Stimulated activated CD4-positive, alpha-beta T cell treated with anti-CD3 and anti-CD28 coated beads, Interleukin-2, amount 100 ng/mL, for 48 hours (primary cell): Measurements from ENCODE around the gene KCNC1.

Source experiments
- DNase-seq, 2 donors: peaks; one replicate each; pipeline ENCODE4 v3.0.0-alpha.2; 2020

The KCNC1 gene

DNA sequence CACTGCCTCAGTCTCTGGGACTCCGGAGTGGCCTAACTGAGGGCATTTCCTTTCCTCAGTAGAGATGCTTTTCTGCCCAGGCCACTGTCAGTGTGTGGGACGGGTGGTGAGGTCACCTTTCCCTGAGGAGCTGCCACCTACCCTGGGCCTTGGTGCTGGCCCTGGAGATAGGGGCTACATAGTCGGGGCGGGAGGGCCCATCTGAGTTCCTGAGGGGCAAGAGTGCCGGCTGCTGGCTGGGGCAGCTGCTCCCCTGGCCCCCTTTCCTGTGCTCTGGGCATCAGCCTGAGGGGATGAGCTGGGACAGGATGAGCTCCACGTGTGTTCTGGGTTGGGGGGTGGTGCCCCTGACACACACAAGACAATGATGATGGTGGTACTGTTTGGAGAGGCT, 5.4 kb downstream of the KCNC1 start:
- no peak for DNase-seq

DNA sequence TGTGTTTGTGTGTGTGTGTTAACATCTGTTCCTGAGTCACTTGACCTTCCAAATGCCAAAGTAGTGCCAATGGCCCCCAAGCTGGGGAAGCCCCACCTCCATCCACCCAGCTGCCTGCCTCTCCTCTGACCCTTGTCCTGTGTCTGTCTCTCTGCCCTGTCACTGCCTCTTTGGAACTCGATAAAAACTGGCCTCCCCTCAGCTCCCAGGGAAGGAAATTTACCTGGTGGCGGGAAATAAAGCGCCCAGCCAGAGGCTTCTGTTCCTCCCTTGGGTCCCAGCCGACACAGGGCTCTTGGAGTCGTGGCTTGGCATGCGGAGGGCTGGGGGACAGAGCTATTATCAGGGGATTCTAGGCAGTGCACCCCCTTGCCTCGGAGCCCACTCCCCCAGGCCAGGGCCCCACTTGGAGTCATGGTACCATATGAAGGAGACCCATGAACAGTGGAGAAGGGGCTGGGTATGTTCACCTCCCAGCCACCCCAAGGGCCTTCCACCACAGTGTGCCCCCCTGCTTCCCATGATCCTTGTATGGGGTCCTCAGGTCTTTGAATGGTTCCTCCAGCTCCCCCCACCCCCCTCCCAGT, 6.2 kb downstream of the KCNC1 start:
- DNase-seq = no peak

DNA sequence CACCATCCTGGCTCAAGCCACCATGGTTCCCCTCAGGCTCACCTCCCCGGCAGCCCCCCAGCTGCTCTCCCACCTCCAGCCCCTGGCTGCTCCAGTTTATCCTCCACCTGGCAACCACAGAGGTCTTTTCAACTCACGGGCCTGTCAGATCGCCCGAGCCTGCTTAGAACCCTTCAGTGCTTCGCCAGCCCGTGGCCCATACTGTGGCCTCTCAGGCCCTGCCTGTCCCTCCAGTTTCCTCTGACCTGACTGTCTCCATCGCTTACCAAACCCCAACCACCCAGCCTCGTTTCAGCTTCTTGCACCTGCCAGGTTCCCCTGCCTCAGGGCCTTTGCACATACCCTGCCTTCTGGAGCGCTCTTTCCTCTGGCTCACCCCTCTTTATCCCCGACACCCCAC, 6.9 kb downstream of the KCNC1 start:
- no peak for DNase-seq

DNA sequence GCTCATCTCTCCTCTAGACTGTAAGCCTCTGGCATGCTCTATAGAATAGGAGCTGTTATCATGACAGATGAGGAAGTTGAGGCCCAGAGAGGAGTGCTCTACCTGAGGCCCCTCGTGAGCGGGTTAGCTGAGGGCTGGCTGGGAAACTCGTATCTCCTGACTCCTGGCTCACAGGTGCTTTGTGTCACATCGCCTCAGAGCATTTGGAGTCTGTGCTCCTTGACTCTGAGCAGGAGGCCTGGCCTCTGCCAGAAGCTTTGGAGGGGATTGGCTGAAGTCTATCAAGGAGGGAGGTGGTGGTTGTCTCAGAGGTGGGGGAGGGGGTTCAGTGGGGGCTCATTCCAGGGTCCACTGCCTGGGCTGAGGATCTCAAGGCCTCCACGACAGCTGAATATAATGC, 7.4 kb downstream of the KCNC1 start:
- DNase-seq = no peak

DNA sequence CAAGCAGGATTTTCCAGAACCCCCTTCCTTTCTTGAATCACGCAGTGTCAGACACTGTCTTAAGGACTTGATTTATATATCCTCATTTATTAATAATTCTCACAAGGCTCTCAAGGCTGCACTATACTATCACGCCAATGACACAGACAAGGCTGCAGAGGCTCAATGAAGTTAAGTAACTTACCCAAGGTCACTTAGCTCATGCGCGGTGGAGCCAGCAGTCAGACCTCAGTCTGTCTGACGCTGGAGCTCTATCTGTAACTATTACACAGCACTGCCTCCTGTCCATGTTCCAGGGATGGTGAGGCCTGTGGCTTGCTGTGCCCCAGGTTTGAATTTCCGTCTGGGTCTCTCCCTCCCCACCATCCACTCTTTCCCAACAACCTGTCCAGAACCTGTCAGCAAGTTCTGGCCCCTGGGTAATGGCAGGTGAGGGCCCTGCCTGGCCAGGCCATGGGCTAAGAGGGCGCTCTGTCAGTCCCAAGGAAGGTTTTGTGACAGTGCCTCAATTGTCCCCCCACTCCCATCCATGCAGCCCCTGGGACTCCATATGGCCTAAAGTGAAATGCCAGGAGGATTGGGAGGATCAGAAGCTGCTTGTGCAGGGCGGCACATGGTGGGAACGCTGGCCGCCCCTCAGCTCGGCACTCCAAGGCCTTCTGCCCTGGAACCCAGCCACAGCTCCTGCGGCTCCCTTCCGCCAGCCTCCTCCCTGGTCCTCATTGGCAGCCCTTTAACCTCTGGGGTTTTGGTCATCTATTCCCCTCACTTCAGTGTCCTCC, 8.6 kb downstream of the KCNC1 start:
- DNase-seq = no peak

DNA sequence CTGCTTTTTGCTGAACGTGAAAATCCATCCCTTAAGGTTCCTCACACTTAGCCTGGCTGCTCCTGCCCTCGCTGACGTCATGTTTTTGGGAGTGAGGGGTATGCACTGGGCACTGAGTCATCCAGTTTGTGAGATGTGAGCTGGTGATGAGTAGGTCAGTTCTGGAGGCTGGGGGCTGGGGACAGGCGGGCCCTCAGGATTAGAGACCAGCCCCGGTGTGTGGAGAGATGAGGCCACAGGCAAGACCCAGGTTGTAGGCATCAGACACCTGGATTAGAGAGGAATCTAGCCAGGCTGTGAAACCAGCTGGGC, 9.2 kb downstream of the KCNC1 start:
- no peak for DNase-seq

DNA sequence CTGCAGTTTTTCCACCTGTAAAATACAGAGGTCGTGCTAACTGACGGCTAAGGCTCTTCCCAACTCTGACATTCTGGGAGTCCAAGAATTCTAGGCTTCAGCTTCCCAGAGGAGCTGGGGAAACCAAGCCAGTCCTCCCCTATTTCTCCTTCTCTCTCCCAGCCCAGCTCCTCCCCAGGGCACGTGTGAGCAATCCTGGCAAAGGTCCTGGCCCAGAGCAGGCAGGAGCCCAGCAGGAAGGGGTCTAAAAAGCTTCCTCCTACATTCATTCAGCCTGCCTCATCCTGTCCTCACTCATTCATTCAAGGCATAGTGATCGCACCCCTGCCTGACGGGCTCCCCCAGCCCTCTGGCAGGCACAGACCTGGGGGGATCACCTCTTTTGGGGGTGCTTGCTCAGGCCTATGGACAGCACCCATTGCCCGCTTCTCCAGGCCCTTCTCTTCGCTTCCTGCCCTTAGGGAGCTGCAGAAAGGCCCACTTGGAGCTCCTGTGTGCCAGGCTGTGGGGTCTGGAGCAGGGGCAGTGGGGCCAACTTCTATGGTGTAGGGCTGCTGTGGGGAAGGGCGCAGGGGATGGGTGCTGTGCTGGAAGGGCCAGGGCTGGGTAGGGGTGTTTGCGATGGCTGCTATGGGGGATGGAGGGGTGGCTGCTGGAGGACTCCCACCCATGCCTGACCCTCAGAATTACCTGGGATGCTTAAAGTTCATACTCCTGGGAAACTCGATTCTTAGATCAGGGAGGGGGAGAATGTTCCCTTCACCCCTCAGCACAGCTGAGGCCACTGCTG, 9.8 kb downstream of the KCNC1 start:
- no peak for DNase-seq

DNA sequence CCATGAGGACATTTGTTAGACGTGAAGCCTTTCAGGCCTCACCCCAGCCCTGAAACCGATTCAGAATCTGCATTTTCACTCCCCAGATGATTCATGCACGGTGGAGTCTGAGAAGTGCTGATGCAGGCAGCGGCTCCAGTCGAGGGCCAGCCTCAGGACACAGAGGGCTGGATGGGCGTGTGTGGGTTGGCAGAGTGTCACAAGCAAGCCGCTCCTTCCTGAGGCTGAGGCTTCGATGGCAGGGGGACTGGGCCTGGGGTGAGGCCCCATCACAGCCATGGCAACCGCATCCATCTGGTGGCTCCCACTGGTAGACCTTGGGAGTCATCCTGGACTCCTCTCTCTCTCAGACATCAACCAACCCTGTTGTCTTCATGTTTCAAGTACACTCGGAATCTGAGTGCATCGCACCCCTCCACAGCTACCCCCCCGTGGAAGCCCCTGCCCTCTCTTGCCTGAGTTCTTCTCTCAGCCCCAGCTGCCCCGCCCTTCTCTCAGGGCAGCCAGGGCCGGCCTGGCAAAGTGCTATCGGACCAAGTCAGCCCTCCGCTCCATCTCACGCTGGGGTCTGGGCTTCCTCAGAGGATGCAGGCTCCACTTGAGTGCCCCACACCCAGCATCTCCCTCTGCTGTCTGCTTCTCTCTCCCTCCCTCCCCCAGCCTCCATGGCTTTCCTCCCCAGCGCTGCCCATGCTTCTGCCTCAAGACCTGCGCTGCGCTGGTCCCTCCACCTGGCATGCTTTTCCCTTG, 10.6 kb downstream of the KCNC1 start:
- DNase-seq = no peak

DNA sequence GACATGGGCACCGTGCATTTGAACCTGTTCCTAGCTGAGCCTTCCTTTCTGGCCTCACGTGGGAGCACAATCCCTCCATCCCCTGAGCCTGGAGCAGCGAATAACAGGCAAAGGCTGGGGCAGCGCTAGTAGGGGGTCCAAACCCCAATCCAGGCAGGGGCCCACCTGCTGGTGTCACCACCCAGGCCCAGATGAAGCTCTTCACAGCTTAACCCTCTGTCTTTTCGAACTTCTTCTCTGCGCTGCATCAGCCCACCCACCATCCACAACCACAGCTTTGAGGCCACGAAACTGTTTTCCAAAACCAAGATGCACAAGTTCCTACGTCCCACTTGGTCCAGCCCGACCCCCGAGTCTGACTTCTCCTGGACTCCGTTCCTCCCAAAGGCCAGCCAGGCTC, 11.5 kb downstream of the KCNC1 start:
- DNase-seq = no peak

DNA sequence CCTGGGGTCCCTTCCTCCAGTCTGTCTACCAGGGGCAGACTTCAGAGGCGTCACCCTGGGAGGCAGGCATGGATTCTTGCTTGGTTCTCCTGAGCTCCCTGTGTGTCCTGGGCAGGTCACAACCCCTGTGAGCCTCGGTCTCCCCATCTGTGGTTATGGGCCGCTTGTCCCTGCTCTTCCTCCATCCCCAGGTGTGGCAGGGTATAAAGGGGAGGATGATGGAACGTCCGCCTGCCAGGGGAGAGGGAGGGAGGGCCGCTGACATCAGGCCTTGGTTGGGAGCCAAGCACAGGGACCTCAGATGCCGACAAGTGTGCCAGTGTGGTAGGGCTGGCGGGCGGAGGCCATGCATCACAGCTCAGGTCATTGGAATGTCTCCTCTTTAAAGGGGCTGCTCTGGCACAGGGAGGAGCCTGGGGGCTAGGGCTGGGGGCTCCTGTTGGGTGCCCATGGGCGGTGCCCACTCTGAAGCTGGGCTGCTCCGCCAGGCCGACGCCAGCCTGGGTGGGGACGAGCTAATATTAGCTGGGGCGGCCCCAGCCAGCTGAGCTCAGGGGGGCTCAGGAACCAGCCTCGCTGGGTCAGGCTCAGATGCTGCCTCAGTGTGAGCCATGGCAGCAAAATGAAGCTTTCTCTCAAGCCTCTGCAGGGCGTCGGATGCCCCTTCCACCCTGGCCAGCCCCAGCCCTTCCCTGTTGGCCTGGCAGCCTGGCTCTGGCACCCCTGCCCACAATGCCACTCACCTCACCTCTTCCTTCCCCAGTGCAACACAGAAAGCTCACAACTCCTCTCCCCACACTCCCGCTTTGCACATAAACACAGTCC, 12.8 kb downstream of the KCNC1 start:
- DNase-seq = no peak

DNA sequence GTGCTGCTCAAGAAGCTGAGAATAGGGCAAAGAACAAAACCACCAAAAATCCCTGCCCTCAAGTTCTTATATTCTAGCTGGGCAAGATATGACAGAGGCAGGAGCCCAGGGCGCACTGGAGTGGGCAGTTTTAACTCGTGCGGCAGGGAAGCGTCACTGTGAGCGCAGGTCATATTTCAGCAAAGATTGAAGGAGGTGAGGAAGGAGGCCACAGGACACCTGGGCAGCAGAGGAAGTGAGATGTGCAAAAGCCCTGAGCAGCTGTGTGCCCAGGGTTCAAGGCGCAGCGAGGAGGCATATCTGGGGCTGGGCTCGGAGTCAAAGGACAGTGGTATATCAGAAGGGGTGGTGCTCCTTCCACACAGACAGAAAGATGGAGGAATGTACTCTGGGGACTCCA, 13.5 kb downstream of the KCNC1 start:
- DNase-seq = no peak

DNA sequence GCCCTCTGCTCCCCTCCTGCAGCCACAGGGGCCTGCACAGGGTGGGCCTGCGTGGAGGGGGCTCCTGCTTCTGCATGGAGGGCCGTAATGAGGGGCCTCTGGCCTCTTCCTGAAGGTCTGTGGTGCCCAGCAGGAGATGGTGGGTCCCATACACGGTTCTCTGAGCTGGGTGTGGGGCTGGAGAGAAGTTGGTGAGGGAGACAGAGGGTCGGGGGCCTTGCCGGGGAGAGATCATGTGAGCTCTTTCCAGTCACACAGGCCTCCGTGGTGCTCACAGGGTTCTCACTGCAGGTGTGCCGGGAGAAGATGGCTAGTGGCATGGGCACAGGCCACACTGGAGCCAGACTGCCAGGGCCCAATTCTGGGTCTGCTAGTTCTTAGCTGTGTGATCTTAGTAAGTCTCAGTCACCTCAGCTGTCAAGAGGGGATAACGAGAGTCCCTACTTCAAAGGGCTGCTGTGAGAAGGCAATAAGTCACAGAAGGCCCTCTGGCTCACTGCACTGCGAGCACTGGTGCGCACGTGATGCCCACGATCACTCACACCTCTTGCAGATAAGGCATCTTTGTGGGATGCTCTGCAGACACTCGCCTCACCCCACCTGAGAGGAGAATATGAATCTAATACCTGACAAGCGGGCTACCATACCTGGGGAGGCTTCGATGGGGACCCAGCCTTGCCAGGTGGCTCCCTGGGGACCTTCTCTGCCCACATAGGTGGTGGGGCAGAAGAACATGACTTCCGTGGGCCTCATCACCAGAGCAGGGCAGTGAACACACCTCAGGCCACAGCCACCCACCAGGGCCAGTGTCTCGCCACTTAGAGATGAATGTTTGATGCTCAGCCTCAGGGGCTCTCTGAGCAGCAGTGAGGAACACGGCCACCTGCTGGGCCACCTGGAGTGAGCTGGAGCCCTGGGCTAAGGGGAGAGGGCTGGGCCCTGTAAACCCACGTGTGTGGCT, 14.5 kb downstream of the KCNC1 start:
- no peak for DNase-seq

DNA sequence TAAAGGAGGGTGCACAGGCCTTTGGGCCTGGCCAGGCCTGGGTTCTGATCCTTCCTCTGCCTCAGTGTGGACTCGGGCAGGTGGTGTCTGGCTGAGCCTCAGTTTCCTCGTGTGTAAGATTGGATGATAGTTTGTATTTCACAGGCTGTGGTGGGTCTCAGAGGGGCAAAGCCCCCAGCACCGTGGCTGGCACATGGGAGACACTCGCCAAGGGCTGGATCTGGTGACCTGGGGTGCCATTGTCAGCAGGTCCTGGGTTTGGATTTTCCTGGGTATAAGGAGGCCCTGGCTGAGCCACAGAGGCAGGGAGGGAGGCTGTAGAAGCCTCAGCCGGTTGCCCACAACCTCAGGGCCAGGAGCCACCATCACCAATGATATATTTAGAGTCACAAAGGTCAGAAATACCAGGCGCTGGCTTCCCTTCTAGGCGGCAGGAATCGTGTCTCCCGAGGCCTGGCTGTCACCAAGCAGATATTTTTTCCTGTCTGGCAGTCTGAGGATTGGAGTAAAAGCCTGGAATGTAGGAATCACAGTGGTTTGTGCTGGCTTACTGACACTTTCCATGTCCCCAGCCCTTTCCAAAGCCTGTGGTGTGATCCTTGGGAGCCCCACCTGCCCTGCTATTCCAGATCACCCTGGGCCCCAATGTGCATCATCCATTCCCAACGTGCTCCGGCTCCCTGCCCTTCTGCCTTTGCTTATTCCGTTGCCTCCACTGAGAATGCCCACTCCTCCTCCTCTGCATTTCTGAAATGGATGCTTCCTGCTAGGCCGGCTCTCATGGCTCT, 15.6 kb downstream of the KCNC1 start:
- DNase-seq = no peak

DNA sequence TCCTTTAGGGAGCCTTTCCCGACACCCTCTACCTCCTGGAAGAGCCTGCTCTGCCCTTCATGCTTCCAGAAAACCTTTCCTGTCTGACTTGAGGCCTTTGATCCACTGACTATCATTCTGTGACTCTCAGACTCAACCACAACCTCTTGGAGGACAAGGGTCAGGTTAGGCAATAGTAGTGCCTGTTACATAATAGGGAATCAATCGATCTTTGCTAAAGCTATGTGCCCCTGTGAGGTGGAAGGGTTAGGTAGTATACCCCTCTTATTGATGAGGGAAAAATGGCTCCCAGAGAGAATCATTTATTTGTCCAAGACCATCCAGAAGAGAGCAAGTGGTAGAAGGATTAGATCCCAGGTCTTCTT, 16.2 kb downstream of the KCNC1 start:
- DNase-seq = no peak

DNA sequence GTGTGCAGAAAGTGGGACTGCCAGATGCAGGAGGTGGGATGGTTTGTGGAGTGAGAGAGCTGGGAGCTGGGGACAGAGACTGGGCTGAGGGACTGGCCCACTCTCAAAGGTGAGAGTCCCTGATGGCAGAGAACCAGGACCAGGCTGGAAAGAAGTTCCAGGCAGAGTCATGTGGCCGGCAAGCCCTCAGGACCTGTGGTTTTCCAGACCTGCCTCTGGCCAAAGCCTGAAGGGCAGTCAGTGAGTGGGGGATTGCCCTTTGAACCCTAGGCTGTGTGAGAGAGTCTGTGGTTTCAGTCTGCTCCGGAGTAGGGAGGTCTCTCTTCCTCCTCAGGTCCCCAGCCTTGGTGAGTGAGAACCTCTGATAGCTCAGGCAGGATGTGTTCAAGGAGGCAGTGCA, 17.0 kb downstream of the KCNC1 start:
- no peak for DNase-seq

DNA sequence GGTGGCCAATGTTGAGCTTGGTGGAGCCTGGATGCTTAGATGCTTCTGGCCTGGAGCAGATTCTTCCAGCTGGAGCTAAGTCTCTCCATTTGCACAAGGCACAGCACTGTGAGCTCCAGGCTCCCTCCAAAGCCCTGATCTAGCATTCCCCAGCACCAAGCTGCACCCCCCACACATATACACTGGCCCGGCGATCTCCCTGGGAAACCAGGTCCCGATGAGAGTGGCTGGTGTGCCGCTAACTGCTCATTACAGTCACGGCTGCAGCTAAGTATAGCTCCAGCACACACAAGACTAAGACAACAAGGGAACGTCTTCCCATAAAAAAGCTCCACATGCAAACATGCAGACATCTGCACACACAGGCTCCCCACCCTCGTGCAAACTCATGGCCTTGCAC, 17.6 kb downstream of the KCNC1 start:
- DNase-seq = no peak

DNA sequence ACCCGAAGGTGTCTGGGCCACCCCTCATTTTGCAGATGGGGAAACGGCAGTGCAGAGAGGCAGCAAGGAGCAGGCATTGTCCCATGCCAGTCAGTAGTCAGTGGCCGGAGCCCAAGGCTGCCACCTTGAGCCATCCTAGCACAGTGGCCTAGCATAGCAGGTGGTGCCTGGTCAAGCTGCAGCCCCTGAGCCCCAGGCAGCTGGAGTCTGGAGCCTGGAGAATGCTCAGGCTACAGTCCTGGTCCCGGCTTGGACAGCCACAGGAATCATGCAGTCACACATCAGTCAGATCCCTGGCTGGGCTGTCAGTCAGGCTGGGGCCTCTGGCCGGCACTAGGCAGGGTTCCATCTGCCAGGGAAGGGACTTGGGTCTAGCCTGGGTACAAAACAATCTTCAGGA, 18.6 kb downstream of the KCNC1 start:
- DNase-seq = no peak

DNA sequence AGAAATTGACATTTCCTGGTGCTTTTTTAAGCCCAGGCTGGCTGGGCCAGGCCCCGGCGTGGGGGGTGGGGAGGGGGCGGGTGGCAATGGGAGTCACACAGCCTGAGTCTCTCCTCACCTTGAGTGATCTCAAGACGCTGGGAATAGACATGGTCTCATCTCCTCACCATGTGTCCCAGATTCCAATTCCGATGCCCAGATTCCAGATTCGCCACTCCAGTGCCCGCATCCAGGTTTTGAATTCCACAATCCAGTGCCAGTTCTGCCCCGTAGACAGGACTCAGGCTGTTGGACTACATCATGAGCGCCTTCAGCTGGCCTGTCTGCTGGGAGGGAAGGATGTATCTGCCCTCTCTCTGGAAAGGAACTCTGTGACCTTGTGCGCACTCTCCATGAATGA, 19.1 kb downstream of the KCNC1 start:
- DNase-seq = no peak

DNA sequence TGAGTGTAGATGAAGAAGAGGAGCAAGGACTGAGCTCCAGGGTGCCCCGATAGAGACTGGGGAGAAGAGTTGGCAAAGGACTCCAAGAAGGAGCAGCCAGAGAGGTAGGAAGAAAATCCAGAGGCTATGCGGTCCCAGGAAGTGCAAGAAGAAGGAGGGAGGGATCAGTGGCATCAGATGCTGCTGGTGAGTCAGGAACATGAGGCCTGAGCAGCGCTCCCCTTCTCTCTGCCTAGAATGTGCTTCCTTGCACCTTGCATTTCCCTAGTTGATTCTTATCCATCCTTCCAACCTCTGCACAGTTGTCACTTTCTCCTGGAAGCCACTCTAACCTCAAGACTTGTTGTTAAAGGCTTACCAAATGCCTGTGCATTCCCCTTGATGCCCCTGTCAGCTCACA, 21.3 kb downstream of the KCNC1 start:
- no peak for DNase-seq
